Measurements from ENCODE around the gene TCERG1L.

- TF ChIP-seq CTCF (IDR thresholded peaks at IDR 0.05; ENCODE audit: insufficient read depth, low read length) (no peak), POLR2AphosphoS5 (IDR thresholded peaks at IDR 0.05; ENCODE audit: low read depth) (no peak), GABPA (IDR thresholded peaks at IDR 0.05; ENCODE audit: low read depth) (no peak), SPI1 (IDR thresholded peaks at IDR 0.05; ENCODE audit: borderline replicate concordance, low read depth) (no peak)
Measured at GRCh38 chr10:131044379-131045111, 267.0 kb downstream of the TCERG1L start.
